ENCODE data around the gene UBE2Z.

The UBE2Z gene

DNA sequence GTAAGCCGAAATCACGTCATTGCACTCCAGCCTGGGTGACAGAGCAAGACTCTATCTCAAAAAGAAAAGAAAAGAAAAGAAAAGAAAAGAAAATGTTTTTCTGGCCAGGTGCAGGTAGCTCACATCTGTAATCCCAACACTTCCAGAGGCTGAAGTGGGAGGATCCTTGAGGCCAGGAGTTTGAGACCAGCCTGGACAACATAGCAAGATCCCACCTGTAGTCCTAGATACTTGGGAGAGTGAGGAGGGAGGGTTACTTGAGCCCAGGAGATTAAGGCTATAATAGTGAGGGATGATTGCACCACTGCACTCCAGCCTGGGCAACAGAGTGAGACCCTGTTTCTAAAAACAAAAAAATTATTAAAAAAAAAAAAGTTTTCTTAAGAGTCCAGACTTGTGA lies 18.1 kb upstream of the UBE2Z start:
- H3K4me3 ChIP-seq (ENCODE audit: low read depth, low read length): no peak overlapping the region
- POLR2A ChIA-PET: no interaction called here
- H3K4me1 ChIP-seq (ENCODE audit: control insufficient read depth, insufficient read depth, low read length): 0 out of 2 replicates have a peak, but pooled peaks cover 3% of the 10 kb centered on the region
- H3K36me3 ChIP-seq (ENCODE audit: control insufficient read depth in 2 of 2, insufficient read depth in 1 of 2, low read length in 2 of 2): peaks cover 0 to 9% of the 10 kb centered on the region in 2 experiments; a peak in 2 of 3 replicates
- CTCF ChIA-PET: interaction anchor here (1.1 to 4.3 kb wide), 5 partner anchors 9 to 219 kb away, joined by 3 to 25 read pairs (median 4); no protein-coding TSS in a partner anchor
- no peaks in the 10 kb centered on the region for H3K9me3 ChIP-seq (ENCODE audit: control insufficient read depth, insufficient read depth, low read depth, low read length)
- TF ChIP-seq, protein P1, sequence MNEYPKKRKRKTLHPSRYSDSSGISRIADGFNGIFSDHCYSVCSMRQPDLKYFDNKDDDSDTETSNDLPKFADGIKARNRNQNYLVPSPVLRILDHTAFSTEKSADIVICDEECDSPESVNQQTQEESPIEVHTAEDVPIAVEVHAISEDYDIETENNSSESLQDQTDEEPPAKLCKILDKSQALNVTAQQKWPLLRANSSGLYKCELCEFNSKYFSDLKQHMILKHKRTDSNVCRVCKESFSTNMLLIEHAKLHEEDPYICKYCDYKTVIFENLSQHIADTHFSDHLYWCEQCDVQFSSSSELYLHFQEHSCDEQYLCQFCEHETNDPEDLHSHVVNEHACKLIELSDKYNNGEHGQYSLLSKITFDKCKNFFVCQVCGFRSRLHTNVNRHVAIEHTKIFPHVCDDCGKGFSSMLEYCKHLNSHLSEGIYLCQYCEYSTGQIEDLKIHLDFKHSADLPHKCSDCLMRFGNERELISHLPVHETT (tag by site-specific recombination; IDR thresholded peaks at IDR 0.05): no peak
- TF ChIP-seq, protein P2, sequence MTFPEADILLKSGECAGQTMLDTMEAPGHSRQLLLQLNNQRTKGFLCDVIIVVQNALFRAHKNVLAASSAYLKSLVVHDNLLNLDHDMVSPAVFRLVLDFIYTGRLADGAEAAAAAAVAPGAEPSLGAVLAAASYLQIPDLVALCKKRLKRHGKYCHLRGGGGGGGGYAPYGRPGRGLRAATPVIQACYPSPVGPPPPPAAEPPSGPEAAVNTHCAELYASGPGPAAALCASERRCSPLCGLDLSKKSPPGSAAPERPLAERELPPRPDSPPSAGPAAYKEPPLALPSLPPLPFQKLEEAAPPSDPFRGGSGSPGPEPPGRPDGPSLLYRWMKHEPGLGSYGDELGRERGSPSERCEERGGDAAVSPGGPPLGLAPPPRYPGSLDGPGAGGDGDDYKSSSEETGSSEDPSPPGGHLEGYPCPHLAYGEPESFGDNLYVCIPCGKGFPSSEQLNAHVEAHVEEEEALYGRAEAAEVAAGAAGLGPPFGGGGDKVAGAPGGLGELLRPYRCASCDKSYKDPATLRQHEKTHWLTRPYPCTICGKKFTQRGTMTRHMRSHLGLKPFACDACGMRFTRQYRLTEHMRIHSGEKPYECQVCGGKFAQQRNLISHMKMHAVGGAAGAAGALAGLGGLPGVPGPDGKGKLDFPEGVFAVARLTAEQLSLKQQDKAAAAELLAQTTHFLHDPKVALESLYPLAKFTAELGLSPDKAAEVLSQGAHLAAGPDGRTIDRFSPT (tag by site-specific recombination; IDR thresholded peaks at IDR 0.05): no peak
- peak; percentile 94 for TF ChIP-seq ZNF121 (tag by site-specific recombination; IDR thresholded peaks at IDR 0.05)
- no peak overlapping the region for H3K27ac ChIP-seq (ENCODE audit: extremely low read depth, low read depth, low read length)

DNA sequence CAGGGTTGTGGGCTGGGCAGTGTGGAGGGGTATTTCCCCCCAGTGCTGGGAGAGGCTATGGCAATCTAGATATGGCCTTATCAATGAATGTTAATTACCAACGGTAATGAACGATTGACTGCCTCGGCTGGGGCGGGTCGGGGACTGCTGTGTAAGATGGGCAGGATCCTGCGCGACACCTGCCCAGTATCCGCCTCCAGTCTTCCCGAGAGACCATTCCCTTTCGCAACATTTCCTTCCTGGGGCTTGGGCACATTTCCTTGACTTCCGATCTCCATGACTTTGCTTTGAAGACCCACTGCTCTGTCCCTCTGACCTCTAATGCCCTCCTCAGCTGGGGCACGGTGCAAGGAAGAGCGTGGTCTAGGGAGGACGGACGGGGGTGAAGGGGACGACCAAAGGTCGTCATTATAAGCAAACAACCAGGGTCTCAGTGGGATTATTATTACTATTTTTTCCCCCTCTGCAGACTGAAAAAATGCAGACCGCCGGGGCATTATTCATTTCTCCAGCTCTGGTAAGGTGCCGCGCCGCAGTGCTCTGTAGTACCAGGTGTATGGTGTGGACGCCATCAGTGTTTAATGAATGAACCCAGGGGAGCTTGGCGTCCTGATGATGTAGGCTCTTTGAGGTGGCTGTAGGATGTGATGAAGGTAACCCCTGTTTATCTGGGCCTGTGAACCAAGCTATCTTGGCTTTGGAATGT lies 15.1 kb upstream of the UBE2Z start:
- H3K4me3 ChIP-seq (ENCODE audit: low read depth, low read length): peak overlapping the region; percentile 83
- H3K27ac ChIP-seq (ENCODE audit: extremely low read depth, low read depth, low read length): peak overlapping the region; percentile 54; the same call in 1 of the 2 replicates
- 0 out of 2 replicates have a peak, but pooled peaks cover 3% of the 10 kb centered on the region for H3K4me1 ChIP-seq (ENCODE audit: control insufficient read depth, insufficient read depth, low read length)
- peaks cover 16 to 36% of the 10 kb centered on the region in 2 experiments for H3K36me3 ChIP-seq (ENCODE audit: control insufficient read depth in 2 of 2, insufficient read depth in 1 of 2, low read length in 2 of 2)
- no peaks in the 10 kb centered on the region for H3K9me3 ChIP-seq (ENCODE audit: control insufficient read depth, insufficient read depth, low read depth, low read length)
- ChIA-PET CTCF (interaction anchor here (0.6 to 3.6 kb wide), 12 partner anchors 9 to 221 kb away, joined by 3 to 21 read pairs (median 4); partner anchors contain the start of gene UBE2Z), POLR2A (interaction anchor here (0.5 to 5.1 kb wide), 31 partner anchors 8 to 845 kb away, joined by 3 to 106 read pairs (median 4); partner anchors contain the start of genes IGF2BP1, NFE2L1, PHB1 and SNF8)
- TF ChIP-seq ZNF600 (tag by site-specific recombination; IDR thresholded peaks at IDR 0.05) (no peak), KLF8 (tag by site-specific recombination; IDR thresholded peaks at IDR 0.05) (peak; percentile 55; the same call in 1 of the 2 replicates), ZNF354C (tag by site-specific recombination; IDR thresholded peaks at IDR 0.05; ENCODE audit: borderline replicate concordance, low read depth) (no peak), RBAK (tag by site-specific recombination; IDR thresholded peaks at IDR 0.05) (no peak), ZNF202 (tag by site-specific recombination; IDR thresholded peaks at IDR 0.05; ENCODE audit: borderline replicate concordance) (no peak), ZNF391 (tag by site-specific recombination; IDR thresholded peaks at IDR 0.05; ENCODE audit: borderline replicate concordance, low read depth) (peak; percentile 47; the same call in 1 of the 2 replicates), ZNF292 (tag by site-specific recombination; IDR thresholded peaks at IDR 0.05; ENCODE audit: borderline replicate concordance, low read depth) (no peak), TRIM28 (IDR thresholded peaks at IDR 0.05; ENCODE audit: borderline replicate concordance, low read length) (no peak), ZNF132 (tag by site-specific recombination; IDR thresholded peaks at IDR 0.05; ENCODE audit: borderline replicate concordance) (no peak), BCL11B (tag by site-specific recombination; IDR thresholded peaks at IDR 0.05; ENCODE audit: low read depth) (peak; percentile 4; the same call in 1 of the 2 replicates), HOXD13 (CRISPR knock-in tag; IDR thresholded peaks at IDR 0.05; ENCODE audit: borderline replicate concordance) (no peak), ZNF184 (tag by site-specific recombination; IDR thresholded peaks at IDR 0.05) (no peak), ZNF555 (tag by site-specific recombination; conservative IDR thresholded peaks at IDR 0.05) (no peak), GLIS2 (tag by site-specific recombination; IDR thresholded peaks at IDR 0.05) (no peak), ZNF2 (tag by site-specific recombination; IDR thresholded peaks at IDR 0.05) (peak; percentile 84; the same call in 1 of the 2 replicates), KLF16 (tag by site-specific recombination; IDR thresholded peaks at IDR 0.05) (peak; percentile 69)
- TF ChIP-seq, protein P3, sequence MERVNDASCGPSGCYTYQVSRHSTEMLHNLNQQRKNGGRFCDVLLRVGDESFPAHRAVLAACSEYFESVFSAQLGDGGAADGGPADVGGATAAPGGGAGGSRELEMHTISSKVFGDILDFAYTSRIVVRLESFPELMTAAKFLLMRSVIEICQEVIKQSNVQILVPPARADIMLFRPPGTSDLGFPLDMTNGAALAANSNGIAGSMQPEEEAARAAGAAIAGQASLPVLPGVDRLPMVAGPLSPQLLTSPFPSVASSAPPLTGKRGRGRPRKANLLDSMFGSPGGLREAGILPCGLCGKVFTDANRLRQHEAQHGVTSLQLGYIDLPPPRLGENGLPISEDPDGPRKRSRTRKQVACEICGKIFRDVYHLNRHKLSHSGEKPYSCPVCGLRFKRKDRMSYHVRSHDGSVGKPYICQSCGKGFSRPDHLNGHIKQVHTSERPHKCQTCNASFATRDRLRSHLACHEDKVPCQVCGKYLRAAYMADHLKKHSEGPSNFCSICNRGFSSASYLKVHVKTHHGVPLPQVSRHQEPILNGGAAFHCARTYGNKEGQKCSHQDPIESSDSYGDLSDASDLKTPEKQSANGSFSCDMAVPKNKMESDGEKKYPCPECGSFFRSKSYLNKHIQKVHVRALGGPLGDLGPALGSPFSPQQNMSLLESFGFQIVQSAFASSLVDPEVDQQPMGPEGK (tag by site-specific recombination; IDR thresholded peaks at IDR 0.05): peak; percentile 57
- TF ChIP-seq, protein P4, sequence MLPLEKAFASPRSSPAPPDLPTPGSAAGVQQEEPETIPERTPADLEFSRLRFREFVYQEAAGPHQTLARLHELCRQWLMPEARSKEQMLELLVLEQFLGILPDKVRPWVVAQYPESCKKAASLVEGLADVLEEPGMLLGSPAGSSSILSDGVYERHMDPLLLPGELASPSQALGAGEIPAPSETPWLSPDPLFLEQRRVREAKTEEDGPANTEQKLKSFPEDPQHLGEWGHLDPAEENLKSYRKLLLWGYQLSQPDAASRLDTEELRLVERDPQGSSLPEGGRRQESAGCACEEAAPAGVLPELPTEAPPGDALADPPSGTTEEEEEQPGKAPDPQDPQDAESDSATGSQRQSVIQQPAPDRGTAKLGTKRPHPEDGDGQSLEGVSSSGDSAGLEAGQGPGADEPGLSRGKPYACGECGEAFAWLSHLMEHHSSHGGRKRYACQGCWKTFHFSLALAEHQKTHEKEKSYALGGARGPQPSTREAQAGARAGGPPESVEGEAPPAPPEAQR (tag by site-specific recombination; IDR thresholded peaks at IDR 0.05): no peak
- TF ChIP-seq, protein P5, sequence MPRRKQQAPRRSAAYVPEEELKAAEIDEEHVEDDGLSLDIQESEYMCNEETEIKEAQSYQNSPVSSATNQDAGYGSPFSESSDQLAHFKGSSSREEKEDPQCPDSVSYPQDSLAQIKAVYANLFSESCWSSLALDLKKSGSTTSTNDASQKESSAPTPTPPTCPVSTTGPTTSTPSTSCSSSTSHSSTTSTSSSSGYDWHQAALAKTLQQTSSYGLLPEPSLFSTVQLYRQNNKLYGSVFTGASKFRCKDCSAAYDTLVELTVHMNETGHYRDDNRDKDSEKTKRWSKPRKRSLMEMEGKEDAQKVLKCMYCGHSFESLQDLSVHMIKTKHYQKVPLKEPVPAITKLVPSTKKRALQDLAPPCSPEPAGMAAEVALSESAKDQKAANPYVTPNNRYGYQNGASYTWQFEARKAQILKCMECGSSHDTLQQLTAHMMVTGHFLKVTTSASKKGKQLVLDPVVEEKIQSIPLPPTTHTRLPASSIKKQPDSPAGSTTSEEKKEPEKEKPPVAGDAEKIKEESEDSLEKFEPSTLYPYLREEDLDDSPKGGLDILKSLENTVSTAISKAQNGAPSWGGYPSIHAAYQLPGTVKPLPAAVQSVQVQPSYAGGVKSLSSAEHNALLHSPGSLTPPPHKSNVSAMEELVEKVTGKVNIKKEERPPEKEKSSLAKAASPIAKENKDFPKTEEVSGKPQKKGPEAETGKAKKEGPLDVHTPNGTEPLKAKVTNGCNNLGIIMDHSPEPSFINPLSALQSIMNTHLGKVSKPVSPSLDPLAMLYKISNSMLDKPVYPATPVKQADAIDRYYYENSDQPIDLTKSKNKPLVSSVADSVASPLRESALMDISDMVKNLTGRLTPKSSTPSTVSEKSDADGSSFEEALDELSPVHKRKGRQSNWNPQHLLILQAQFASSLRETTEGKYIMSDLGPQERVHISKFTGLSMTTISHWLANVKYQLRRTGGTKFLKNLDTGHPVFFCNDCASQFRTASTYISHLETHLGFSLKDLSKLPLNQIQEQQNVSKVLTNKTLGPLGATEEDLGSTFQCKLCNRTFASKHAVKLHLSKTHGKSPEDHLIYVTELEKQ (tag by site-specific recombination; IDR thresholded peaks at IDR 0.05; ENCODE audit: borderline replicate concordance): 0 out of 2 replicates have a peak, but pooled peaks have one; percentile 53

Measured in HEK293 (cell line).